GM12891 (cell line): ENCODE data around the gene GPX4.

Experiments
- PAX5 ChIP-seq: IDR thresholded peaks from 2 replicates; pipeline ENCODE4 v1.6.1; 2011; ENCODE audit warnings: low read length, moderate library complexity, mild to moderate bottlenecking; ENCODE audit not compliant: insufficient read depth, severe bottlenecking
- POLR2A ChIP-seq: IDR thresholded peaks from 2 replicates; pipeline ENCODE4 v1.6.1; 2011; ENCODE audit warnings: low read depth, low read length, control low read depth
- POLR2AphosphoS5 ChIP-seq: IDR thresholded peaks from 2 replicates; pipeline ENCODE4 v1.6.1; 2011; ENCODE audit warnings: low read depth, low read length, control low read depth
- SPI1 ChIP-seq: IDR thresholded peaks from 2 replicates; pipeline ENCODE4 v1.6.1; 2011; ENCODE audit warnings: low read depth, low read length, control low read depth
- TAF1 ChIP-seq: IDR thresholded peaks from 2 replicates; pipeline ENCODE4 v1.6.1; 2011; ENCODE audit warnings: low read depth, low read length, control low read depth

GRCh38 chr19:1073063-1073955 is 30.5 kb upstream of the GPX4 start:
- TF ChIP-seq POLR2A (no peak), POLR2AphosphoS5 (no peak), PAX5 (no peak), TAF1 (no peak), SPI1 (no peak)
